ENCODE data around the gene TROAP.

Gene TROAP

GRCh38 chr12:49287876-49288275 is 35.2 kb upstream of the TROAP start:
- DNase-seq (ENCODE audit: low spot score) = no peak
- TF ChIP-seq CTCF (conservative IDR thresholded peaks at IDR 0.05; ENCODE audit: low read depth) = no peak
- POLR2A ChIA-PET (ENCODE audit: low non-redundant PET) = no interaction called here
- CTCF ChIA-PET = interaction anchor here (0.6 to 1.8 kb wide), 7 partner anchors 9 to 223 kb away, joined by 3 to 8 read pairs (median 3); partner anchors contain the start of gene C1QL4
- H3K27ac ChIP-seq = no peak overlapping the region

DNA sequence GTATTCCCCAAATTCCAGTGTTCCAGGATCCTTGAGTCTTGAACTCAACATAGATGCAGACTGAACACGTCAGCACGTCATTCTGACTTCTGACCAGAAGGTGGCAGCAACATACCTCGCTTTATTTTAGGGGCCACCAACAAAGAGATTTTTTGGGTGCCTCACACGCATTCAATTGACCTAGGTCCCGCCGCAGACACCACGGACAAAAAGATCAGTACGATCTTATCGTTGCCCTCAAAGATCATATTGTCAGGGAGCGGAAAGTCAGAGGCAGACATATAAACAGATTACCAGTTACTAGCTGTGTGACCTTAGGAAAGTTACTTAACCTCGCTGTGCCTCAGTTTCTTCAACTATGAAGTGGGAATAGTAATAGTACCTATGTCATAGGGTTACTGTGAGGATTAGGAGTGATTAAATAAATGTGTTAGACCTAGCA is 34.6 kb upstream of the TROAP start:
- ChIA-PET POLR2A (ENCODE audit: low non-redundant PET) (no interaction called here), CTCF (interaction anchor here (0.7 to 1.8 kb wide), 17 partner anchors 9 to 551 kb away, joined by 3 to 9 read pairs (median 3); partner anchors contain the start of gene C1QL4)
- H3K27ac ChIP-seq = no peak overlapping the region; the same call in 1 of the 2 replicates
- DNase-seq (ENCODE audit: low spot score) = peak; percentile 68
- TF ChIP-seq CTCF (conservative IDR thresholded peaks at IDR 0.05; ENCODE audit: low read depth) = peak; percentile 85

DNA sequence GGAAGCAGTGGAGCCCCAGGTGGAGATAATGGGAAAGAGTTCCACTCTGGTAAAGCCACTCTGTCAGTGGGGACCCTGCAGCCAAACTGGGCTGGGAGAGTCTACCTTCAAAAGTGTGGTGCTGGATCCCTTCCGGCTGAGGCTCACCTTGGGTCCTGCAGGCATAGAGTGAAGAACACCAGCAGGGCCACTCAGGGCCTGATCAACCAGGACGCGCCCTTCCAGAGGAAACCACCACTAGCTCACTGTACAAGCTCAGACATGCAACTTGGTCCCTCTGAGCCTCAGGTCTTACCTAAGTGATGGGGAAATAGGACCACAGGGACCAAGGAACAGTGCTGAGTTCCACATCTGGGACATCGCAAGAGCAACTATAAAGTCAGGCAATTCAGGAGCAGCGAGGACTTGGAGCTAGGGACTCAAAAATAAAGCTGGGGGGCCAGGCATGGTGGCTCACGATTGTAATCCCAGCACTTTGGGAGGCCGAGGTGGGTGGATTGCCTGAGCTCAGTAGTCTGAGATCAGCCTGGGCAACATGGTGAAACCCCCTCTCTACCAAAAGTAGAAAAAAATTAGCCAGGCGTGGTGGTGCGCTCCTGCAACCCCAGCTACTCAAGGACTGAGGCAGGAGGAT is 34.0 kb upstream of the TROAP start:
- DNase-seq (ENCODE audit: low spot score) = peak; percentile 43
- ChIA-PET CTCF (interaction anchor here (0.7 to 1.8 kb wide), 17 partner anchors 8 to 550 kb away, joined by 3 to 9 read pairs (median 3); no protein-coding TSS in a partner anchor), POLR2A (ENCODE audit: low non-redundant PET) (no interaction called here)
- H3K27ac ChIP-seq = peak overlapping the region; percentile 55
- no peak for TF ChIP-seq CTCF (conservative IDR thresholded peaks at IDR 0.05; ENCODE audit: low read depth)

DNA sequence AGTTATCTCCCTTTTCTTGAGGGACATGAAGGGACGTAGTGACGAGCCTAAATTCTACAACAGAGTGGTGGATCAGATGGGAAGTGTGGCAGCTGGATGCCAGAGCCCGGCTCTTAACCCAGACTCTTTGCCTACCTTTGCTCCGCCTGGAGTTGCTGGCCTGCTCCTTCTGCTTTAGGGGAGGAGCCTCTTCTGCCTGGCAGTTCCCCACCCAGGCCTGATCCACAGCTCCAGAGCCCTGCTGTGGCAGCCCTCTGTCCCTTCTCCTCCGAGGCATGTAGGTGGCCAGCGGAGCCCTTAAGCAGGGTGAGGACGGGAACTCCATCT is 30.4 kb upstream of the TROAP start:
- H3K27ac ChIP-seq = peak overlapping the region; percentile 85
- CTCF ChIA-PET = interaction anchor here (0.7 to 1.0 kb wide), 2 partner anchors 50 to 58 kb away, joined by 3 read pairs; no protein-coding TSS in a partner anchor
- no peak for TF ChIP-seq CTCF (conservative IDR thresholded peaks at IDR 0.05; ENCODE audit: low read depth)
- POLR2A ChIA-PET (ENCODE audit: low non-redundant PET) = interaction anchor here (1.0 kb wide), 2 partner anchors 16 to 162 kb away, joined by 3 read pairs; no protein-coding TSS in a partner anchor
- no peak for DNase-seq (ENCODE audit: low spot score)

GRCh38 chr12:49293056-49293956 is 29.7 kb upstream of the TROAP start:
- no peak for TF ChIP-seq CTCF (conservative IDR thresholded peaks at IDR 0.05; ENCODE audit: low read depth)
- POLR2A ChIA-PET (ENCODE audit: low non-redundant PET) = interaction anchor here (1.0 kb wide), 2 partner anchors 17 to 163 kb away, joined by 3 read pairs; no protein-coding TSS in a partner anchor
- DNase-seq (ENCODE audit: low spot score) = no peak
- peak overlapping the region; percentile 85 for H3K27ac ChIP-seq
- CTCF ChIA-PET = interaction anchor here (0.9 to 2.6 kb wide), 4 partner anchors 44 to 65 kb away, joined by 3 to 9 read pairs (median 4); partner anchors contain the start of gene C1QL4
